Measurements from ENCODE around the gene STAB2.

GRCh38 chr12:103686026-103686425 lies 99.0 kb downstream of the STAB2 start:
- TF ChIP-seq CTCF (IDR thresholded peaks at IDR 0.05; ENCODE audit: low read depth, low read length) (no peak), EZH2phosphoT487 (IDR thresholded peaks at IDR 0.05; ENCODE audit: low read depth) (no peak)
